Osteoblast (primary cell): Measurements from ENCODE around the gene TEKT5. TPM values are rescaled to one million over a fixed set of nuclear protein-coding genes. Genes with fewer than 3 reads are reported as not detected.

Experiments
- DNase-seq: peaks from one replicate; pipeline ENCODE4 v3.0.0; 2011; ENCODE audit warnings: low spot score, mixed read lengths; ENCODE audit not compliant: insufficient read length; ENCODE audit errors: missing footprints
- H2AFZ ChIP-seq: 2 replicates; pipeline ENCODE4 v1.6.0; 2011; ENCODE audit warnings: mild to moderate bottlenecking, low read length
- H3K27ac ChIP-seq: 2 replicates; pipeline ENCODE4 v1.5.1; 2011; ENCODE audit warnings: mild to moderate bottlenecking, low read depth, low read length, moderate library complexity
- H3K27me3 ChIP-seq: 2 replicates; pipeline ENCODE4 v1.6.0; 2012; ENCODE audit warnings: mild to moderate bottlenecking, control low read depth, inconsistent platforms, low read length, moderate library complexity; ENCODE audit not compliant: insufficient read depth
- H3K36me3 ChIP-seq: 2 replicates; pipeline ENCODE4 v1.5.1; 2011; ENCODE audit warnings: mild to moderate bottlenecking, low read length, control low read depth, moderate library complexity; ENCODE audit not compliant: insufficient read depth
- H3K4me1 ChIP-seq: 2 replicates; pipeline ENCODE4 v1.5.1; 2011; ENCODE audit warnings: mild to moderate bottlenecking, low read length, control low read depth, moderate library complexity; ENCODE audit not compliant: insufficient read depth
- H3K4me2 ChIP-seq: 2 replicates; pipeline ENCODE4 v1.6.0; 2011; ENCODE audit warnings: mild to moderate bottlenecking, low read length; ENCODE audit not compliant: insufficient read depth
- H3K4me3 ChIP-seq: fragments of 200-600 bp; sonication (generic); 3 replicates; pipeline ENCODE4 v1.5.1; 2012; ENCODE audit warnings: mild to moderate bottlenecking, low read length, inconsistent platforms; ENCODE audit not compliant: insufficient read depth
- H3K79me2 ChIP-seq: 2 replicates; pipeline ENCODE4 v1.6.0; 2012; ENCODE audit warnings: mild to moderate bottlenecking, low read length, control low read depth, inconsistent platforms; ENCODE audit not compliant: insufficient read depth
- H3K9me3 ChIP-seq: 2 replicates; pipeline ENCODE4 v1.5.1; 2011; ENCODE audit warnings: low read depth, low read length, control low read depth
- H4K20me1 ChIP-seq: 2 replicates; pipeline ENCODE4 v1.6.0; 2012; ENCODE audit warnings: mild to moderate bottlenecking, low read length, control low read depth; ENCODE audit not compliant: insufficient read depth
- CTCF ChIP-seq: IDR thresholded peaks from 2 replicates; pipeline ENCODE4 v1.5.1; 2011; ENCODE audit warnings: mild to moderate bottlenecking, low read depth, low read length, moderate library complexity; ENCODE audit errors: extremely low read depth
- total RNA-seq: library from RNA; depleted of rRNA; stranded (reverse); fragments of >200 nt; gene quantifications from 2 replicates; pipeline ENCODE4 v1.2.3, GENCODE V29; 2012

TEKT5 gene
- total RNA-seq, 1 donor = 0.36 TPM

GRCh38 chr16:10675216-10675615 lies 19.5 kb downstream of the TEKT5 start:
- Histone ChIP-seq H3K4me2 (no peak overlapping the region), H3K9me3 (no peaks in the 10 kb centered on the region), H3K79me2 (no peaks in the 10 kb centered on the region), H3K4me3 (no peak overlapping the region), H2AFZ (no peak overlapping the region), H3K27me3 (no peaks in the 10 kb centered on the region), H4K20me1 (no peaks in the 10 kb centered on the region), H3K4me1 (no peaks in the 10 kb centered on the region), H3K27ac (no peak overlapping the region), H3K36me3 (no peaks in the 10 kb centered on the region)
- peak; percentile 47 for DNase-seq
- no peak for TF ChIP-seq CTCF

- H3K27ac ChIP-seq = no peak overlapping the region
- H4K20me1 ChIP-seq = no peaks in the 10 kb centered on the region
- no peaks in the 10 kb centered on the region for H3K27me3 ChIP-seq
- no peak for TF ChIP-seq CTCF
- H3K36me3 ChIP-seq = no peaks in the 10 kb centered on the region
- no peak overlapping the region for H3K4me3 ChIP-seq
- DNase-seq = no peak
- no peaks in the 10 kb centered on the region for H3K9me3 ChIP-seq
- H3K4me2 ChIP-seq = no peak overlapping the region
- H2AFZ ChIP-seq = no peak overlapping the region
- no peaks in the 10 kb centered on the region for H3K4me1 ChIP-seq
- H3K79me2 ChIP-seq = no peaks in the 10 kb centered on the region
These were observed 23.0 kb downstream of the TEKT5 start for GRCh38 chr16:10671729-10672128.

- H3K79me2 ChIP-seq = no peaks in the 10 kb centered on the region
- no peaks in the 10 kb centered on the region for H3K27me3 ChIP-seq
- H3K27ac ChIP-seq = no peak overlapping the region
- H2AFZ ChIP-seq = no peak overlapping the region
- no peak for TF ChIP-seq CTCF
- no peaks in the 10 kb centered on the region for H3K4me1 ChIP-seq
- H3K9me3 ChIP-seq = no peaks in the 10 kb centered on the region
- H3K4me3 ChIP-seq = no peak overlapping the region
- DNase-seq = no peak
- no peaks in the 10 kb centered on the region for H3K36me3 ChIP-seq
- H3K4me2 ChIP-seq = no peak overlapping the region
- no peaks in the 10 kb centered on the region for H4K20me1 ChIP-seq
These were observed 24.9 kb downstream of the TEKT5 start for GRCh38 chr16:10669791-10670190.

- Histone ChIP-seq H3K79me2 (no peaks in the 10 kb centered on the region), H2AFZ (peak overlapping the region; percentile 50), H3K27me3 (peaks cover 3% of the 10 kb centered on the region), H3K27ac (no peak overlapping the region), H3K4me2 (no peak overlapping the region), H4K20me1 (no peaks in the 10 kb centered on the region), H3K9me3 (no peaks in the 10 kb centered on the region), H3K4me3 (no peak overlapping the region), H3K36me3 (no peaks in the 10 kb centered on the region), H3K4me1 (no peaks in the 10 kb centered on the region)
- DNase-seq = no peak
- TF ChIP-seq CTCF = peak; percentile 59
These were observed 26.2 kb downstream of the TEKT5 start for GRCh38 chr16:10668322-10669045.
